IPS-18a (cell line): ENCODE data around the gene SARM1.
A peak's percentile ranks its signal among the peaks of the same experiment; 100 is the strongest.
"Not testable (repeated sequence)": the region's sequence is repeated elsewhere in the genome, so short reads cannot be mapped to it uniquely, and the experiment has no call there.

Experiments used
- H3K27ac ChIP-seq: one replicate; pipeline ENCODE4 v1.5.1; 2013; ENCODE audit warnings: low read length
- H3K27me3 ChIP-seq: one replicate; pipeline ENCODE4 v1.6.1; 2013; ENCODE audit warnings: mild to moderate bottlenecking, low read length; ENCODE audit not compliant: control insufficient read depth, insufficient read depth
- H3K36me3 ChIP-seq: one replicate; pipeline ENCODE4 v1.6.1; 2013; ENCODE audit warnings: low read depth, low read length; ENCODE audit not compliant: control insufficient read depth
- H3K4me1 ChIP-seq: one replicate; pipeline ENCODE4 v1.6.1; 2013; ENCODE audit warnings: low read depth, low read length; ENCODE audit not compliant: control insufficient read depth
- H3K4me3 ChIP-seq: one replicate; pipeline ENCODE4 v1.5.1; 2013; ENCODE audit warnings: low read length
- H3K9ac ChIP-seq: one replicate; pipeline ENCODE4 v1.6.1; 2013; ENCODE audit warnings: mild to moderate bottlenecking, low read length, moderate library complexity
- H3K9me3 ChIP-seq: one replicate; pipeline ENCODE4 v1.6.1; 2013; ENCODE audit warnings: low read depth, low read length; ENCODE audit not compliant: control insufficient read depth

The SARM1 gene

GRCh38 chr17:28334171-28334570 lies 37.3 kb upstream of the SARM1 start:
- no peaks in the 10 kb centered on the region for H3K9me3 ChIP-seq
- H3K4me1 ChIP-seq, result peaks cover 9% of the 10 kb centered on the region
- H3K9ac ChIP-seq, result no peak overlapping the region
- H3K36me3 ChIP-seq, result peaks cover 3% of the 10 kb centered on the region
- no peak overlapping the region for H3K4me3 ChIP-seq
- no peak overlapping the region for H3K27ac ChIP-seq
- no peaks in the 10 kb centered on the region for H3K27me3 ChIP-seq

GRCh38 chr17:28334666-28335200 lies 36.8 kb upstream of the SARM1 start:
- no peaks in the 10 kb centered on the region for H3K27me3 ChIP-seq
- H3K4me3 ChIP-seq, result peak overlapping the region; percentile 83
- H3K27ac ChIP-seq, result peak overlapping the region; percentile 37
- H3K4me1 ChIP-seq, result peaks cover 9% of the 10 kb centered on the region
- peak overlapping the region; percentile 75 for H3K9ac ChIP-seq
- no peaks in the 10 kb centered on the region for H3K36me3 ChIP-seq
- H3K9me3 ChIP-seq, result no peaks in the 10 kb centered on the region

GRCh38 chr17:28335201-28335958 lies 36.1 kb upstream of the SARM1 start, which contains the start of the genes IFT20 and TNFAIP1:
Gene IFT20, minus strand, starts transcription at chr17:28335472. Its CDS starts 3,487 bp downstream, at chr17:28331985.
Gene TNFAIP1, plus strand, starts transcription at chr17:28335761. Its CDS starts 3,761 bp downstream, at chr17:28339522.
- Histone ChIP-seq H3K4me3 (peak within 1 kb of the TSS; percentile 83), H3K27me3 (no peaks in the 10 kb centered on the region), H3K9me3 (no peaks in the 10 kb centered on the region), H3K27ac (peak within 1 kb of the TSS; percentile 76), H3K36me3 (no peaks in the 10 kb centered on the region), H3K4me1 (peaks cover 9% of the 10 kb centered on the region), H3K9ac (peak within 1 kb of the TSS; percentile 75)

GRCh38 chr17:28335959-28336871 lies 35.3 kb upstream of the SARM1 start:
- no peaks in the 10 kb centered on the region for H3K9me3 ChIP-seq
- peaks cover 1% of the 10 kb centered on the region for H3K36me3 ChIP-seq
- no peaks in the 10 kb centered on the region for H3K27me3 ChIP-seq
- H3K4me1 ChIP-seq, result peaks cover 9% of the 10 kb centered on the region
- peak overlapping the region; percentile 83 for H3K4me3 ChIP-seq
- H3K27ac ChIP-seq, result peak overlapping the region; percentile 76
- peak overlapping the region; percentile 69 for H3K9ac ChIP-seq

GRCh38 chr17:28338056-28338768 lies 33.3 kb upstream of the SARM1 start:
- Histone ChIP-seq H3K4me3 (no peak overlapping the region), H3K9me3 (no peaks in the 10 kb centered on the region), H3K9ac (no peak overlapping the region), H3K36me3 (peaks cover 12% of the 10 kb centered on the region), H3K27ac (no peak overlapping the region), H3K27me3 (no peaks in the 10 kb centered on the region), H3K4me1 (peaks cover 9% of the 10 kb centered on the region)

GRCh38 chr17:28338769-28339212 lies 32.7 kb upstream of the SARM1 start:
- H3K36me3 ChIP-seq, result peaks cover 12% of the 10 kb centered on the region
- not testable (repeated sequence) for H3K27ac ChIP-seq, H3K4me3 ChIP-seq, H3K9me3 ChIP-seq, H3K4me1 ChIP-seq, H3K9ac ChIP-seq, H3K27me3 ChIP-seq

GRCh38 chr17:28339431-28339830 lies 32.1 kb upstream of the SARM1 start:
- no peak overlapping the region for H3K4me3 ChIP-seq
- H3K4me1 ChIP-seq, result peaks cover 9% of the 10 kb centered on the region
- peaks cover 12% of the 10 kb centered on the region for H3K36me3 ChIP-seq
- no peak overlapping the region for H3K27ac ChIP-seq
- no peaks in the 10 kb centered on the region for H3K27me3 ChIP-seq
- no peaks in the 10 kb centered on the region for H3K9me3 ChIP-seq
- H3K9ac ChIP-seq, result no peak overlapping the region

- Histone ChIP-seq H3K9ac (no peak overlapping the region), H3K4me3 (no peak overlapping the region), H3K27me3 (no peaks in the 10 kb centered on the region), H3K27ac (no peak overlapping the region), H3K36me3 (peaks cover 18% of the 10 kb centered on the region), H3K9me3 (no peaks in the 10 kb centered on the region), H3K4me1 (peaks cover 9% of the 10 kb centered on the region)
Measured at GRCh38 chr17:28340374-28340773, 31.1 kb upstream of the SARM1 start.

GRCh38 chr17:28341516-28341915 lies 30.0 kb upstream of the SARM1 start:
- Histone ChIP-seq H3K9me3 (no peaks in the 10 kb centered on the region), H3K4me3 (no peak overlapping the region), H3K4me1 (peaks cover 6% of the 10 kb centered on the region), H3K27ac (no peak overlapping the region), H3K27me3 (no peaks in the 10 kb centered on the region), H3K9ac (no peak overlapping the region), H3K36me3 (peaks cover 27% of the 10 kb centered on the region)

- no peaks in the 10 kb centered on the region for H3K9me3 ChIP-seq
- no peaks in the 10 kb centered on the region for H3K27me3 ChIP-seq
- H3K9ac ChIP-seq, result no peak overlapping the region
- no peaks in the 10 kb centered on the region for H3K4me1 ChIP-seq
- H3K27ac ChIP-seq, result no peak overlapping the region
- H3K4me3 ChIP-seq, result no peak overlapping the region
- H3K36me3 ChIP-seq, result peaks cover 34% of the 10 kb centered on the region
Measured at GRCh38 chr17:28342313-28342712, 29.2 kb upstream of the SARM1 start.

- Histone ChIP-seq H3K4me3 (no peak overlapping the region), H3K27me3 (no peaks in the 10 kb centered on the region), H3K9me3 (no peaks in the 10 kb centered on the region), H3K27ac (no peak overlapping the region), H3K36me3 (peaks cover 44% of the 10 kb centered on the region), H3K9ac (no peak overlapping the region), H3K4me1 (no peaks in the 10 kb centered on the region)
Measured at GRCh38 chr17:28343491-28343932, 28.0 kb upstream of the SARM1 start.
